D721Med (cell line): ENCODE measurements around the gene ARL8B.
"Not testable (repeated sequence)": the region's sequence is repeated elsewhere in the genome, so short reads cannot be mapped to it uniquely, and the experiment has no call there.

Source experiments
- DNase-seq: peaks from one replicate; pipeline ENCODE4 v3.0.0; 2011; ENCODE audit warnings: low spot score; ENCODE audit not compliant: insufficient read length
- FAIRE-seq: peaks from 2 replicates; lab custom pipeline; 2011; peaks lifted over from hg19 to GRCh38; lab: Jason Lieb, UNC
- TF ChIP-seq, protein P1 (sequence below): IDR thresholded peaks from 2 replicates; pipeline ENCODE4 v1.5.1; 2012; ENCODE audit warnings: mild to moderate bottlenecking, control low read depth; ENCODE audit not compliant: insufficient read depth; ENCODE audit errors: missing control alignments

ARL8B gene

DNA sequence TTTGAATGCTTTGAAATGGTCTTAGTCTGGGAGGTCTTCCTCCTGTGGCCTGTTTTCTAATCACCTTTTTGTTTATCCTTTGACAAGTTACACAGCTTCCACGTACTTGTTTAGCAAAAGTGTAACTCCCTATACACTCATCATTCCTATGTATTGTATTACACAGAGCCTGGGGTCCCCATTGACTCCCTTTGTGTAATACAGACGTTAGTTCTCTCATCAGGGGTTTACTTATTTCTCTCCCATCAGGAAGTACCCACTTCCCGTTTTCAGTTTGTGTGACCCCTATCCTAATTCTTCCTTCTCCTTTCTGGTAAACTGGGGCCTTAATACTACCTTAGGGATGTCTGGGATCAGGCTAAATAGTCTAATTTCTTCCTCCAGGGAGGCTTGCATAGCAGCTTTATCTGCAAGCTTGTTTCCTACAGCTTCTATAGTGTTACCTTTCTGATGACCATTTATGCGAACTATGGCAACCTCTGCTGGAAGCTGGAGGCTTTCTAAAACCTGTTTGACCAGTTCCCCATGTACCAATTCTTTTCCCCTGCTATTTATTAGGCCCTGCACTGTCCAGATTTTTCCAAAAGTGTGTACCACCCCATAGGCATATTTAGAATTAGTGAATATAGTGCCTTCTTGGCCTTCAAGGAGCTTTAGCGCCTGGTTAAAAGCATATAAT is 22.4 kb downstream of the ARL8B start:
- FAIRE-seq, result no peak
- DNase-seq, result no peak
- TF ChIP-seq, protein P1, sequence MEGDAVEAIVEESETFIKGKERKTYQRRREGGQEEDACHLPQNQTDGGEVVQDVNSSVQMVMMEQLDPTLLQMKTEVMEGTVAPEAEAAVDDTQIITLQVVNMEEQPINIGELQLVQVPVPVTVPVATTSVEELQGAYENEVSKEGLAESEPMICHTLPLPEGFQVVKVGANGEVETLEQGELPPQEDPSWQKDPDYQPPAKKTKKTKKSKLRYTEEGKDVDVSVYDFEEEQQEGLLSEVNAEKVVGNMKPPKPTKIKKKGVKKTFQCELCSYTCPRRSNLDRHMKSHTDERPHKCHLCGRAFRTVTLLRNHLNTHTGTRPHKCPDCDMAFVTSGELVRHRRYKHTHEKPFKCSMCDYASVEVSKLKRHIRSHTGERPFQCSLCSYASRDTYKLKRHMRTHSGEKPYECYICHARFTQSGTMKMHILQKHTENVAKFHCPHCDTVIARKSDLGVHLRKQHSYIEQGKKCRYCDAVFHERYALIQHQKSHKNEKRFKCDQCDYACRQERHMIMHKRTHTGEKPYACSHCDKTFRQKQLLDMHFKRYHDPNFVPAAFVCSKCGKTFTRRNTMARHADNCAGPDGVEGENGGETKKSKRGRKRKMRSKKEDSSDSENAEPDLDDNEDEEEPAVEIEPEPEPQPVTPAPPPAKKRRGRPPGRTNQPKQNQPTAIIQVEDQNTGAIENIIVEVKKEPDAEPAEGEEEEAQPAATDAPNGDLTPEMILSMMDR, result no peak

DNA sequence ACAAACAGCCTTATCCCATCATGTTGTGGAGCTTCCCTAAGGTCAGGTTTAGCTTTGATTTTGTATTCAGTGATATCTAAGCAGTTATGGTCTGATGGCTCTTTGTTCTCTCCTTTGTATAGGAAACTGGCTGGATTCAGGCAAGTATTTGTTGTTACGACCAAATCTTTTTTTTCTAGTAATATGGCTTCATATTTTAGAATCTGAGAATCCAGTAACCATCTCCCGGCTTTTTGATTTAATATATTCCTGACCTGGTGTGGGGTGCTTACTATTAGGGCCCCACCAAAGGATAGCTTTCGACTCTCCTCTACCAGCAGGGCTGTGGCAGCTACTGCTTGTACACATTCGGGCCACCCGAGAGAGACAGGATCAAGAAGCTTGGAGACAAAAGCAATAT is 23.0 kb downstream of the ARL8B start:
- TF ChIP-seq, protein P1, result no peak
- FAIRE-seq, result no peak
- DNase-seq, result no peak

DNA sequence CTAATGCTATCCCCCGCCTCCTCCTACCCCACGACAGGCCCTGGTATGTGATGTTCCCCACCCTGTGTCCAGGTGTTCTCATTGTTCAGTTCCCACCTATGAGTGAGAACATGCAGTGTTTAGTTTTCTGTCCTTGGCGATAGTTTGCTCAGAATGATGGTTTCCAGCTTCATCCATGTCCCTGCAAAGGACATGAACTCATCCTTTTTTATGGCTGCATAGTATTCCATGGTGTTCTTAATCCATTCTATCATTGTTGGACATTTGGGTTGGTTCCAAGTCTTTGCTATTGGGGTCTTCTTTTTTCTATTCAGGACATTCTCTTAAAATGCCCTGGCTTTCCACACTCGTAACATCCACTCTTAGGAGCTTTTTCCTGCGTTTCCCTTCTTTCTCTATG is 25.1 kb downstream of the ARL8B start:
- DNase-seq, FAIRE-seq: not testable (repeated sequence)

DNA sequence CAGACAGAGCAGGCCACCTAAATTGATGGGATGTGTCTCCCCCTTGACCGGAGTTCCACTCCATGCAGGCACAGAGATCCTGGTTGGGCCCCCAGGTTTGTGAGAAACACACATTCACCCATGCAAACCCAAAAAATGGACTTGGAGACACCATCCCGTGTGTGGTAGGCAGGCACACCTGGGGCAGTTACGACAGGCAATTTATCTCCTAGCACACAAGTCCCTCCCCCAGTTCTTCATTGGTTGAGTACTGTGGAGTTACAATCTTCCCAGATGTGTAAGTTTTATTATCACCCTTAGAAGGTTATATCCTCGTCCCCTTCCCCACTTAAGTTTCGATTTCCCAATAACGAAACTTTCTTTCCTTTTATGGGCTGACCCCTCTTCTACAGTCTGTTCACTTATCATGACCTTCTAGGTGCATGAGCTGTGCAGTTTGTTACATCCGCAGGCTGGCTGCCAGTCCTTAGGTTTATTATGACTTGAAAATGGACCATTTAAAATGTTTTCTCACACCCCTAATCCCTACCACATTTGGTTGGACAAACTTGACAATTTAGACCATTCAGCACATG is 27.3 kb downstream of the ARL8B start:
- FAIRE-seq (no peak), DNase-seq (no peak)
- TF ChIP-seq, protein P1, result no peak

DNA sequence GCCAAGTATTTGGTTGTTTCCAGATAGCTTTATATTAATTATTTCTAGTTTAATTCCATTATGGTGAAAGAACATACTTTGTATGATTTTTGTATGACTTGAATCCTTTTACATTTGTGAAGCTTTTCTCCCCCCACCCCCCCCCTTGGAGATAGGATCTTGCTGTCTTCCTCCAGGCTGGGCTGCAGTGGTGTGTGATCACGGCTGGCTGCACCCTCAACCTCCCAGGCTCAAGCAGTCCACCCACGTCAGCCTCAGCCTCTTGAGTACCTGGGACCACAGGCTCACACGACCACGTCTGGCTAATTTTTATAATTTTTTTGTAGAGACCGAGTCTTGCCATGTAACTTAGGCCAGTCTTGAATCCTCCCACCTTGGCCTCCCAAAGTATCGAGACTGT is 29.5 kb downstream of the ARL8B start:
- DNase-seq (no peak), FAIRE-seq (no peak)
- TF ChIP-seq, protein P1, result no peak

DNA sequence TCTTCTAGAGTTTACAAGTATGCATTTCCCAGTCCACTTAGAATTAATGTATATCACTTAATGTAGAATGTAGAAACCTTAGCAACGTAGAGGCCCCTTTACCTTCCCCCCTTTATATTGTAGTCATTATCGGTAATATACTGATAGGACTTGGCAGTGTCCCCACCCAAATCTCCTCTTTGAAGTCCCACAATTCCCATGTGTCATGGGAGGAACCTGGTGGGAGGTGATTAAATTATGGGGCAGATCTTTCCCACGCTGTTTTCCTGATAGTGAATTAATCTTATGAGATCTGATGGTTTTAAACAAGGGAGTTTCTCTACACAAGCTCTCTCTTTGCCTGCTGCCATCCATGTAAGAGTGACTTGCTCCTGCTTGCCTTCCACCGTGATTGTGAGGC is 31.0 kb downstream of the ARL8B start:
- TF ChIP-seq, protein P1, result no peak
- FAIRE-seq (no peak), DNase-seq (no peak)

DNA sequence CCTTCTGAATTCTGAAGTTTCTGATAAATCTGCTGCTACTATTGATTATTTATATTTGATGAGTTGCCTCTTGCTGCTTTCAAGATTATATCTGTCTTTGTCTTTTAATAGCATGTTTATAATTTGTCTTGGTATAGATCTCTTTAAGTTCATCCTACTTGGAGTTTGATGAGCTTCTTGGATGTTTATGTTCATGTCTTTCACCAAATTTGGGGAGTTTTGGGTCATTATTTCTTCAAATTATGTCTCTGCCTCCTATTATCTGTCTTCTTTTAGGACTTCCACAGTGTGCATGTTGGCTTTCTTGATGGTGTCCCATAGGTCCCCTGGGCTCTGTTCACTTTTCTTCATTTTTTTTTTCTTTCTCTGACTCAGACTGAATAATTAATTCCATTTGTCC is 33.1 kb downstream of the ARL8B start:
- DNase-seq (no peak), FAIRE-seq (no peak)
- TF ChIP-seq, protein P1, result no peak
